Measurements from ENCODE around the gene CAPN12.

The CAPN12 gene

DNA sequence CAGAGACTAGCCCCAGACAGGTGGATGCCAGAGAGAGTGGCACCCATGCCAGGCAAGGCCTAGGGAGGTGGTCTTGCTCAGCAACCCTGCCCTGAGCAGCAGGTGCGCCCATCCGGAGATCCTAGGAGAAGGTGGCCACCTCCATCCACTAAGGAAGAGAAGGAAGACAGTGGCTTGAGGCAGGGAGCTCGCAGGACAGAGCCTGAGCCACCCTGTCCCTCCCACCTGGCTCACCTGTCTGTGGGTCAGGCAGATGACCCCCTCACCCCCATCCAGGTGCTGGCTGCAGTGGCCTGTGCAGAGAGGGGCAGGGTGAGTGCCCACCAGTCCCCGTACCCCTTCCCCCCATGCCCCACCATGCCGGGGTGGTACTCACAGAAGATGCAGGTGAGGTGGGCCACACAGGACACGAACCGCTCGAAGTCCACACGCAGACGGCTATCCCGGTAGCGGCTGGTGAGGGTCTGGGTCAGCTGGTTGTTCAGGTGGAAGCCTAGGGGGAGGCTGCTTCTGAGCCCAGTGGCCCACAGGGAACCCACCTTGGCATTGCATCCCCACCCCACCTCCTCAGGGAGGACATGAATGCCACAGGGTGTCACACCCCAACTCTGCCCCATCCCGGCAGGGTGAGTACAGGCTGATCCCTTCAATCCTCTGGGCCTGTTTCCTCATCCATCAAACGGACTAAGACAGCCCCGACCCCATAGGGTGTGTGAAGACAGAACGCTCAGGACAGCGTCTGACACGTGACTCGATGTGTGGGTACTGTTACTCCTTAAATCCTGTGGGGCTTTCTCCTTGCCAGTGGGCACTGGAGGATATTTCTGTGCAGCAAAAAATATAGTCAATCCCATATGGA lies 13.3 kb downstream of the CAPN12 start:
- Histone ChIP-seq H3K27me3 (ENCODE audit: insufficient read depth, low read length) (peaks cover 8% of the 10 kb centered on the region), H3K4me1 (ENCODE audit: insufficient read depth, low read length) (no peaks in the 10 kb centered on the region), H3K36me3 (ENCODE audit: insufficient read depth, low read length) (peaks cover 38% of the 10 kb centered on the region), H3K4me3 (ENCODE audit: low read length) (no peak overlapping the region), H2AFZ (ENCODE audit: low read depth, low read length) (no peak overlapping the region), H3K9me3 (ENCODE audit: low read length) (no peaks in the 10 kb centered on the region)

DNA sequence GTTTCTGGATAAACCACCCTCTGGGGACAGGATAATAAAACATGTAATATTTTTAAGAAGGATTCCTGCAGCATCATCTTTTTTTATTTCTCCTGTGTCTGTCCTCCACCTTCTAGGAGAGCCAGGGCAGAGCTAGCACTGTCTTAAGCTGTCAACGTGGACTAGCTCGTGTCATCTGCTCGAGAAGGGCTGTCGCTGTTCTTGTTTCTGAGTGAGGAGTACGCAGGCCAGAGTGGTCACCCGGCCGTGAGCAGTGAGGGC lies 13.9 kb downstream of the CAPN12 start:
- peaks cover 43% of the 10 kb centered on the region for H3K36me3 ChIP-seq (ENCODE audit: insufficient read depth, low read length)
- H3K4me1 ChIP-seq (ENCODE audit: insufficient read depth, low read length), result no peaks in the 10 kb centered on the region
- H2AFZ ChIP-seq (ENCODE audit: low read depth, low read length), result no peak overlapping the region
- peaks cover 7% of the 10 kb centered on the region for H3K27me3 ChIP-seq (ENCODE audit: insufficient read depth, low read length)
- H3K4me3 ChIP-seq (ENCODE audit: low read length), result no peak overlapping the region
- no peaks in the 10 kb centered on the region for H3K9me3 ChIP-seq (ENCODE audit: low read length)

DNA sequence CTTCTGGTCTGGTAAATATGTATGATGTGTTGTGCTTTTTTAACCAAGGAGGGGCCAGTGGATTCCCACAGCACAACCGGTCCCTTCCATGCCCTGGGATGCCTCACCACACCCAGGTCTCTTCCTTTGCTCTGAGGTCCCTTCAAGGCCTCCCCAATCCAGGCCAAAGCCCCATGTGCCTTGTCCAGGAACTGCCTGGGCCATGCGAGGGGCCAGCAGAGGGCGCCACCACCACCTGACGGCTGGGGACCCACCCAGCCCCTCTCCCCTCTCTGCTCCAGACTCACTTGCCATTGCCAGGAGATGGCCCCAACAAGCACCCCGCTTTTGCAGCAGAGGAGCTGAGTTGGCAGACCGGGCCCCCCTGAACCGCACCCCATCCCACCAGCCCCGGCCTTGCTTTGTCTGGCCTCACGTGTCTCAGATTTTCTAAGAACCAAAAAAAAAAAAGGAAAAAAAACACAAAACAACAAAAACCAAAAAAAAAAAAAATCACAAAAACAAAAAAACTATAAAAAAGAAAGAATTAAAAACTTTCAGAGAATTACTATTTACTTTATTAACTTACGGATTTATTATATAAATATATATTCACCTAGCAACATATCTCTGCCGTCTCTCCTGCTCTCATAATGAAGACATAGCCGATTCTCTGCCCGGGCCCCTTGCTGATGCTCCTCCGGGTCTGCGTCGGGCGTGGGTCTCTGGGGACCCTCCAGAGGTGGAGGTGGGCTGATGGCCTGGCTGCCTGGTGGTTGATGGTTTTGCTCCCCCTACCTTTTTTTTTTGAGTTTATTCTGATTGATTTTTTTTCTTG lies 14.4 kb downstream of the CAPN12 start:
- H3K4me1 ChIP-seq (ENCODE audit: insufficient read depth, low read length), result no peaks in the 10 kb centered on the region
- H3K27me3 ChIP-seq (ENCODE audit: insufficient read depth, low read length), result peaks cover 1% of the 10 kb centered on the region
- peaks cover 48% of the 10 kb centered on the region for H3K36me3 ChIP-seq (ENCODE audit: insufficient read depth, low read length)
- H2AFZ ChIP-seq (ENCODE audit: low read depth, low read length), result no peak overlapping the region
- no peak overlapping the region for H3K4me3 ChIP-seq (ENCODE audit: low read length)
- no peaks in the 10 kb centered on the region for H3K9me3 ChIP-seq (ENCODE audit: low read length)

DNA sequence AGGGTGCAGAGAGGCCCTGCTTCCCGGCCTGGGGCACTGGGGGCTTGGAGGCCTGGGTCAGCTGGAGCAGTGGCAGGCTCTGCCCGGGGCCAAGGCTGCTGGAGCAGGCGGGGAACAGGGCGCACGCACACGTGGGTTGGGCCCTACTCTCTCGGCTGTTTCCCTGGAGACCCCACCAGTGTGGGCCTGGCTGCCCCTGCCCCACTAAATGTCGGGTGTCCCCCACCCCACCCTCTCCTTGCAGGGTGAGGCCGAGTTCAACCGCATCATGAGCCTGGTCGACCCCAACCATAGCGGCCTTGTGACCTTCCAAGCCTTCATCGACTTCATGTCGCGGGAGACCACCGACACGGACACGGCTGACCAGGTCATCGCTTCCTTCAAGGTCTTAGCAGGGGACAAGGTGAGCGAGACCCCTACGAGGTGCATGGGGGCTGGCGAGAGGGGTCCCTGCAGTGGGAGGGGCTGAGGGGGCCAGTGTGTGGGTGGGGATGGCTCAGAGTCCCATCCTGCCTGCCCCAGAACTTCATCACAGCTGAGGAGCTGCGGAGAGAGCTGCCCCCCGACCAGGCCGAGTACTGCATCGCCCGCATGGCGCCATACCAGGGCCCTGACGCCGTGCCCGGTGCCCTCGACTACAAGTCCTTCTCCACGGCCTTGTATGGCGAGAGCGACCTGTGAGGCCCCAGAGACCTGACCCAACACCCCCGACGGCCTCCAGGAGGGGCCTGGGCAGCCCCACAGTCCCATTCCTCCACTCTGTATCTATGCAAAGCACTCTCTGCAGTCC lies 15.3 kb downstream of the CAPN12 start:
- no peaks in the 10 kb centered on the region for H3K4me1 ChIP-seq (ENCODE audit: insufficient read depth, low read length)
- H2AFZ ChIP-seq (ENCODE audit: low read depth, low read length), result no peak overlapping the region
- no peaks in the 10 kb centered on the region for H3K27me3 ChIP-seq (ENCODE audit: insufficient read depth, low read length)
- H3K36me3 ChIP-seq (ENCODE audit: insufficient read depth, low read length), result peaks cover 56% of the 10 kb centered on the region
- H3K4me3 ChIP-seq (ENCODE audit: low read length), result no peak overlapping the region
- H3K9me3 ChIP-seq (ENCODE audit: low read length), result no peaks in the 10 kb centered on the region

DNA sequence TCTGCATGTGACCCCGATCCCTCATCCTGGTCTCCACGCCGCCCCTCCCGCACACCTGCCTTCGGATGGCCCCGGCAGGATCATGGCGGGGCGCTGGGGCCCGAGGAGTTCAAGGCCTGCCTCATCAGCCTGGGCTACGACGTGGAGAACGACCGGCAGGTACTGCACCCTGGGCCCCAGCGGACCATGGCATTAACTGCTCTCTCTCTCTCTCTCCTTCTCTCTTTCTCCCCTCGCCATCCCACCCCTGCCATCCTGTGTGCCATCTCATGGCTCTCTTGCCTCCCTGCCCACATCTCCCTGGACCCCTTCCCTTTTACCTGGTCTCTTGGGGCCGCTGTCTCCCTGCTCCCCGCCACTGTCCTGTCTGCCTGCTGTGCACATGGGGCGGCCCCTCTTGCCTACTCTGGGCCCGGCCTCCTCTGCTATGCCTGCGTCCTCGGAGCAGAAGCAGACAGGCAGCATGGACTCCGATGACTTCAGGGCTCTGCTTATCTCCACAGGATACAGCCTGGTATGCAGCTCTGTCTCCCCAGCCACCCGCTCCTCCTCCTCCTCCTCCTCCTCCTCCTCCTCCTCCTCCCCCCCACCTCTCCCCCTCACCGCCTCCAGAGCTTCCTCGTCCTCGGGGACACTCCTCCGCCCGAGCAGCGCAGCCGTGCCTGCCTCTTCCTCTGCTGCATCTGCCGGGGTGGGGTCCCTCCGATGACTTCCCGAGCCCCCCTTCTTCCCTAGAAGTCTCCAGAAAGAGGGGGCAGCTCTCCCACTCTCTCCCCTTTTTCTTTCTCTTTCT lies 16.2 kb downstream of the CAPN12 start:
- no peak overlapping the region for H2AFZ ChIP-seq (ENCODE audit: low read depth, low read length)
- peaks cover 63% of the 10 kb centered on the region for H3K36me3 ChIP-seq (ENCODE audit: insufficient read depth, low read length)
- H3K27me3 ChIP-seq (ENCODE audit: insufficient read depth, low read length), result no peaks in the 10 kb centered on the region
- no peaks in the 10 kb centered on the region for H3K4me1 ChIP-seq (ENCODE audit: insufficient read depth, low read length)
- no peak overlapping the region for H3K4me3 ChIP-seq (ENCODE audit: low read length)
- no peaks in the 10 kb centered on the region for H3K9me3 ChIP-seq (ENCODE audit: low read length)

DNA sequence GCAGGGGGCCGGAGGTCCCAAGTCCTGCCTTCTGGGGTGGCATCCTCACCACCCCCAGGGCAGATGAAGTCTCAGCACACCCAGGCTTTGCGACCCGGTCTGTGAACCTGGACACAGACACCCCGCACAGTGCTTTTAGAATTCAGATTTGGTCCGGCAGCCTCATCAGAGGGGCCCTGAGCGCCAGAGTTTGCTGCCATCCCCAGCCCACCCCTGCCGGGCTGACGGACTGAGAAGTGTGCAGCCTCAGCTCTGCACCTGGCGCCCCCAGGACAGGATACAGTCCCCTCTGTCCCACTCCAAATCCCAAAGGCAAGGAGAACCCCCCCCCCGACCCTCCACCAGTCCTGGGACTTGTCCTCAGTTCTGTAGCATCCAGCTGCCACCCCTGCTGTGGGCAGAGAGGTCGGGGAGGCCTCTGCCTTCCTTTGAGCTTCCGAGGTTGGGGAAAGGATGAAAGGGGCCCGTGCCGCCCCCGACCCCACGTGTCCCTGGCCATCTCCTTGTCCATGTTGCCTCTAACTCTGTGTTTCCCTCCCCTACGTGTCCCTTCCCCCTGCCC lies 16.9 kb downstream of the CAPN12 start:
- no peaks in the 10 kb centered on the region for H3K9me3 ChIP-seq (ENCODE audit: low read length)
- H3K4me3 ChIP-seq (ENCODE audit: low read length), result no peak overlapping the region
- no peak overlapping the region for H2AFZ ChIP-seq (ENCODE audit: low read depth, low read length)
- H3K27me3 ChIP-seq (ENCODE audit: insufficient read depth, low read length), result no peaks in the 10 kb centered on the region
- peaks cover 4% of the 10 kb centered on the region for H3K4me1 ChIP-seq (ENCODE audit: insufficient read depth, low read length)
- peaks cover 70% of the 10 kb centered on the region for H3K36me3 ChIP-seq (ENCODE audit: insufficient read depth, low read length)

DNA sequence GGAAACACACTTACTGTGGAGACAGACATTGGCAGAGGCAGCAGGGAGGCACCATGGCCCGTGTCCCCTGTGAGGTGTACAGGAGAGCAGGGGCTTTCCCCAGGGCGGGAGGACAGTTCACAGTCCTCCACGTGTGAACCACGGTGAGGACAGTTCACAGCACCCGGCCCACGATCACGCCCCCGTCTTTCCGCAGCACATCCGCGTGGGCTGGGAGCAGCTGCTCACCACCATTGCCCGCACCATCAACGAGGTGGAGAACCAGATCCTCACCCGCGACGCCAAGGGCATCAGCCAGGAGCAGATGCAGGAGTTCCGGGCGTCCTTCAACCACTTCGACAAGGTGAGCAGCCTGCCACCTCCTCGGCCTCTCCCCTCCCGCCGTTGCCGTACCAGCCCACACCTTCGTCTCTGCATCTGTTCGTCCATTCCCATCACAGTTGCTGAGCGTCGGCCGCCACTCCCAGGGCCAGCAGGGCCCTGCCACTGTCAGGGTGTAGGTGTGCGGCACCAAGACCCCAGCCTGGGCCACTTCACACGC lies 17.4 kb downstream of the CAPN12 start:
- H3K27me3 ChIP-seq (ENCODE audit: insufficient read depth, low read length), result no peaks in the 10 kb centered on the region
- peaks cover 73% of the 10 kb centered on the region for H3K36me3 ChIP-seq (ENCODE audit: insufficient read depth, low read length)
- no peaks in the 10 kb centered on the region for H3K9me3 ChIP-seq (ENCODE audit: low read length)
- H3K4me3 ChIP-seq (ENCODE audit: low read length), result no peak overlapping the region
- H3K4me1 ChIP-seq (ENCODE audit: insufficient read depth, low read length), result peaks cover 9% of the 10 kb centered on the region
- H2AFZ ChIP-seq (ENCODE audit: low read depth, low read length), result no peak overlapping the region

DNA sequence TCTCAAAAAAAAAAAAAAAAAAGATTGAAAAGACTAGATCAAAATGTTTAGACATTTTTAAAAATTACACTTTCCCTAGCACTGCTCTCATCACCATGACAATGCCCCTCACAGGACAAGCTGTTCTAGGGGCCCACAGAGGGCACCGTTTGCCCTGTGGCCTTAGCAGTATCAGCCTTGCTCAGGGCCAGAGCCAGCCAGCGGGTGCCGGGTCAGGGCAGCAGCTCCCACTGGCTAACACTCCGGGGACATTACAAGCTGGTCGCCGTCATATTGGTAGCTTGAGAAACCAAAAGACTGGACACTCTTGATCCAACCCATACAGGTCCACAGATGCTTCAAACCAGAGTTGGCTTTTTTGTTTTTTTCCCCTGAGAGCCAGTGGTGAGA lies 18.0 kb downstream of the CAPN12 start:
- Histone ChIP-seq H3K9me3 (ENCODE audit: low read length) (no peaks in the 10 kb centered on the region), H3K4me3 (ENCODE audit: low read length) (no peak overlapping the region), H3K4me1 (ENCODE audit: insufficient read depth, low read length) (peaks cover 14% of the 10 kb centered on the region), H3K36me3 (ENCODE audit: insufficient read depth, low read length) (peaks cover 77% of the 10 kb centered on the region), H3K27me3 (ENCODE audit: insufficient read depth, low read length) (no peaks in the 10 kb centered on the region), H2AFZ (ENCODE audit: low read depth, low read length) (no peak overlapping the region)

DNA sequence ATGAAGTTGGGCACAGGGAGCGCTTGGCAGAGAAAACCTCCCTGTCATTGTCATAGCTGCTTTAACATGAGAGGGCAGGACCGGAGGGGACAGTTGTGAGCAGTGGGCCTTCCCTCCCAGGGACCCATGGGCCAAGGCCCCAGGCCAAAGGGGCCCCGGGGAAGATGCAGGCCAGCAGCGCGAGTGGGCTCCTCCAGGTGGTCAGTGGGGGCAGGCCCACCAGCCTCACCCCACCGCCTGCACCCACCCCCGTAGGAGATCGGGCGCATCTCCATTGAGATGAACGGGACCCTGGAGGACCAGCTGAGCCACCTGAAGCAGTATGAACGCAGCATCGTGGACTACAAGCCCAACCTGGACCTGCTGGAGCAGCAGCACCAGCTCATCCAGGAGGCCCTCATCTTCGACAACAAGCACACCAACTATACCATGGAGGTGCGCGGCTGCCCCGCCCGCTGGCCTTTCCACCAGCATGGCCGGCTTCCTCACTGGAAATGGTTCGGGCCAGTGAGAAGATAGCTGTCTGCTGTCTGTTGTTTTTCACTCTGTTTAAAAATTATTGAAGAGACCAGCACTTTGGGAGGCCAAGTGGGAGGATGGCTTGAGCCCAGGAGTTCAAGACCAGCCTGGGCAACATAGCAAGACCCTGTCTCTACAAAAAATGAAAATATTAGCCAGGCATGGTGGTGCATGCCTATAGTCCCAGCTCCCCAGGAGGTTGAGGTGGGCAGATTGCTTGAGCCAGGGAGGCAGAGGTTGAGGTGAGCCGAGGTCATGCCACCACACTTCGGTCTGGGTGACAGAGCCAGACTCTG lies 18.6 kb downstream of the CAPN12 start:
- Histone ChIP-seq H3K4me1 (ENCODE audit: insufficient read depth, low read length) (peaks cover 15% of the 10 kb centered on the region), H3K36me3 (ENCODE audit: insufficient read depth, low read length) (peaks cover 82% of the 10 kb centered on the region), H3K9me3 (ENCODE audit: low read length) (no peaks in the 10 kb centered on the region)

DNA sequence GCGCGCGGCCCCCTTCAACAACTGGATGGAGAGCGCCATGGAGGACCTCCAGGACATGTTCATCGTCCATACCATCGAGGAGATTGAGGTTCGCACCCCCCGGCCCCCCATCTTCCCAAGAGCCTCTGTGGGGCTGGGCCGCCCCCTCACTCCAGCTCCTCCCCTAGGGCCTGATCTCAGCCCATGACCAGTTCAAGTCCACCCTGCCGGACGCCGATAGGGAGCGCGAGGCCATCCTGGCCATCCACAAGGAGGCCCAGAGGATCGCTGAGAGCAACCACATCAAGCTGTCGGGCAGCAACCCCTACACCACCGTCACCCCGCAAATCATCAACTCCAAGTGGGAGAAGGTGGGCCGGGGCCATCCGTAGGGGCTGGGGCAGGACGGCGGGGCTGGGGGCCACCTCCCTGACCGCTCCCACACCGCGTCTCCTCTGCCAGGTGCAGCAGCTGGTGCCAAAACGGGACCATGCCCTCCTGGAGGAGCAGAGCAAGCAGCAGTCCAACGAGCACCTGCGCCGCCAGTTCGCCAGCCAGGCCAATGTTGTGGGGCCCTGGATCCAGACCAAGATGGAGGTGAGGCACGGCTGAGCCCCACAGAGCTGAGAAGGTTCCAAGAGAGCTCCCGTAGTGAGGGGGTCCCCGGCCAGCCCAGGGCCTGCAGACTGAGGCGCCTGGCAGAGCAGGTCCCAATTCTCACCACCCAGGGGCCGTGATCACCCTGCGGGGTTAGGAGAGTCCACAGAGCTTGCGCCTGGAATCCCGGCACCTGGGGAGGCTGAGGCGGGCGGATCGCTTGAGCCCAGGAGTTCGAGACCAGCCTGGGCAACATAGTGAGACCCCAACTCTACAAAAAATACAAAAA lies 20.1 kb downstream of the CAPN12 start:
- Histone ChIP-seq H3K27me3 (ENCODE audit: insufficient read depth, low read length) (no peaks in the 10 kb centered on the region), H3K4me3 (ENCODE audit: low read length) (no peak overlapping the region), H3K9me3 (ENCODE audit: low read length) (no peaks in the 10 kb centered on the region), H2AFZ (ENCODE audit: low read depth, low read length) (no peak overlapping the region), H3K36me3 (ENCODE audit: insufficient read depth, low read length) (peaks cover 87% of the 10 kb centered on the region), H3K4me1 (ENCODE audit: insufficient read depth, low read length) (peaks cover 15% of the 10 kb centered on the region)

More for the DNA sequence above, 18.6 kb downstream of the CAPN12 start:
- H3K4me3 ChIP-seq (ENCODE audit: low read length), result no peak overlapping the region
- no peaks in the 10 kb centered on the region for H3K27me3 ChIP-seq (ENCODE audit: insufficient read depth, low read length)
- H2AFZ ChIP-seq (ENCODE audit: low read depth, low read length), result no peak overlapping the region

DNA sequence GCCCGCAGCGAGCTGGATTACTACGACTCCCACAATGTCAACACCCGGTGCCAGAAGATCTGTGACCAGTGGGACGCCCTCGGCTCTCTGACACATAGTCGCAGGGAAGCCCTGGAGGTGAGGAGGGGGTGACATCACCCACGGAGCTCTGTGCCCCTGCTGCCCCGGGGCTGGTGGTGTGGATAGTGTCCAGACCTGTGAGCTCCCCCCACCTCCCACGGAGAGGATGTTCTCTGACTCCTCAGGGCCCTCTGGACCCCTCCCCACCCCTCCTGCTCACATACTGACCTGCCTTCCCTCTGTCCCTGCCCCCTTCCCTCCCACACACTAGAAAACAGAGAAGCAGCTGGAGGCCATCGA lies 20.7 kb downstream of the CAPN12 start:
- H3K27me3 ChIP-seq (ENCODE audit: insufficient read depth, low read length), result no peaks in the 10 kb centered on the region
- peaks cover 83% of the 10 kb centered on the region for H3K36me3 ChIP-seq (ENCODE audit: insufficient read depth, low read length)
- peaks cover 17% of the 10 kb centered on the region for H3K4me1 ChIP-seq (ENCODE audit: insufficient read depth, low read length)
- no peak overlapping the region for H2AFZ ChIP-seq (ENCODE audit: low read depth, low read length)
- H3K4me3 ChIP-seq (ENCODE audit: low read length), result no peak overlapping the region
- H3K9me3 ChIP-seq (ENCODE audit: low read length), result no peaks in the 10 kb centered on the region

Data from neuron (in vitro differentiated cells).